Calu3 (cell line): ENCODE results near the gene ADA. TPM values are rescaled to one million over a fixed set of nuclear protein-coding genes. Genes with fewer than 3 reads are reported as not detected.

Experiments used
- BruUV-seq: library from RNA; stranded (reverse); fragments of 400-500 nt; replicated peaks from 2 replicates; lab custom pipeline; 2021; lab: Mats Ljungman, UMichigan
- CTCF ChIA-PET: fragments of 300-600 bp; sonication (Branson Sonifier 250); formaldehyde crosslinking; loops from one replicate; lab custom pipeline; 2022; ENCODE audit warnings: antibody characterized with exemption; lab: Charles Lee
- DNase-seq: peaks from one replicate; pipeline ENCODE4 v3.0.0; 2022
- H3K27ac Mint-ChIP-seq: one replicate; pipeline ENCODE4 v1.8.0; 2022; ENCODE audit warnings: mixed read lengths; ENCODE audit not compliant: unreplicated experiment
- H3K27me3 Mint-ChIP-seq: one replicate; pipeline ENCODE4 v1.8.0; 2022; ENCODE audit warnings: mixed read lengths; ENCODE audit not compliant: unreplicated experiment
- H3K36me3 Mint-ChIP-seq: one replicate; pipeline ENCODE4 v1.8.0; 2022; ENCODE audit warnings: mild to moderate bottlenecking, moderate library complexity, mixed read lengths; ENCODE audit not compliant: insufficient read depth, unreplicated experiment
- H3K4me1 Mint-ChIP-seq: one replicate; pipeline ENCODE4 v1.8.0; 2022; ENCODE audit warnings: mild to moderate bottlenecking, low read depth, mixed read lengths; ENCODE audit not compliant: unreplicated experiment
- H3K4me3 Mint-ChIP-seq: one replicate; pipeline ENCODE4 v1.8.0; 2022; ENCODE audit warnings: mild to moderate bottlenecking, low read depth, moderate library complexity, mixed read lengths; ENCODE audit not compliant: unreplicated experiment
- H3K9me3 Mint-ChIP-seq: one replicate; pipeline ENCODE4 v1.8.0; 2022; ENCODE audit warnings: low read depth, mixed read lengths; ENCODE audit not compliant: unreplicated experiment
- intact Hi-C: fragments of 100-400 bp; cut with micrococcal nuclease; formaldehyde crosslinking; loops from one replicate; pipeline ENCODE4 v1.10.0; 2022; ENCODE audit not compliant: unreplicated experiment
- total RNA-seq: library from RNA; stranded (reverse); gene quantifications from 2 replicates; pipeline ENCODE4 v1.2.3, GENCODE V29; 2022
- TF ChIP-seq, protein P1 (sequence below): fragments of 200-600 bp; IDR thresholded peaks from one replicate; pipeline ENCODE4 v1.8.0; 2022; ENCODE audit warnings: antibody characterized with exemption; ENCODE audit not compliant: unreplicated experiment

ADA gene
- total RNA-seq, 1 experiment from 2014 or later, result 7.5 TPM

DNA sequence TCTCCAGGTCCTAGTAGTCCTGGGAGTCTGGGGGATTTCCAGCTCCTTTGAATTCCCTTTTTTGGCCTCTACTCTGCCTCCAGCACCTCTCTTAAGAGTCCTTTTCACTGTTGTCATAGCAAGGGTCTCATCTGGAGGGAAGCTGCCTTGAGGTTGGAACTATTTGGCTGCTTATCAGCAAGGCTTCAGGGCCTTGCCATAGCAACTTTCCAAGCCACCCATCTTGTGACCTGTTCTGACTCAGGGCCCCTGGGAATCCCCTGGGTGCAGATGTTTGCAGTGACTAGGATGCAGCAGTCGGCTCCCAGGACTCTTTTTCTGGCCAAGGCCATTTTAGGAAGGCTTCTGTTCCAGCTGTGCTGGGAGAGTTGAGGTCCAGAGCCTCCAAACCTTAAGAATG lies 56.8 kb downstream of the ADA start:
- TF ChIP-seq, protein P1, sequence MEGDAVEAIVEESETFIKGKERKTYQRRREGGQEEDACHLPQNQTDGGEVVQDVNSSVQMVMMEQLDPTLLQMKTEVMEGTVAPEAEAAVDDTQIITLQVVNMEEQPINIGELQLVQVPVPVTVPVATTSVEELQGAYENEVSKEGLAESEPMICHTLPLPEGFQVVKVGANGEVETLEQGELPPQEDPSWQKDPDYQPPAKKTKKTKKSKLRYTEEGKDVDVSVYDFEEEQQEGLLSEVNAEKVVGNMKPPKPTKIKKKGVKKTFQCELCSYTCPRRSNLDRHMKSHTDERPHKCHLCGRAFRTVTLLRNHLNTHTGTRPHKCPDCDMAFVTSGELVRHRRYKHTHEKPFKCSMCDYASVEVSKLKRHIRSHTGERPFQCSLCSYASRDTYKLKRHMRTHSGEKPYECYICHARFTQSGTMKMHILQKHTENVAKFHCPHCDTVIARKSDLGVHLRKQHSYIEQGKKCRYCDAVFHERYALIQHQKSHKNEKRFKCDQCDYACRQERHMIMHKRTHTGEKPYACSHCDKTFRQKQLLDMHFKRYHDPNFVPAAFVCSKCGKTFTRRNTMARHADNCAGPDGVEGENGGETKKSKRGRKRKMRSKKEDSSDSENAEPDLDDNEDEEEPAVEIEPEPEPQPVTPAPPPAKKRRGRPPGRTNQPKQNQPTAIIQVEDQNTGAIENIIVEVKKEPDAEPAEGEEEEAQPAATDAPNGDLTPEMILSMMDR, result no peak
- no peaks in the 10 kb centered on the region for H3K9me3 Mint-ChIP-seq
- no peak for DNase-seq
- peaks cover 13% of the 10 kb centered on the region for H3K4me1 Mint-ChIP-seq
- no peak overlapping the region for H3K4me3 Mint-ChIP-seq
- intact Hi-C loops, result no loop called here
- no peaks in the 10 kb centered on the region for H3K27me3 Mint-ChIP-seq
- H3K27ac Mint-ChIP-seq, result no peak overlapping the region
- CTCF ChIA-PET, result interaction anchor here (0.6 to 0.7 kb wide), 2 partner anchors 9 to 187 kb away, joined by 3 read pairs; no protein-coding TSS in a partner anchor
- BruUV-seq, result no TSS peak
- no peaks in the 10 kb centered on the region for H3K36me3 Mint-ChIP-seq

GRCh38 chr20:44593751-44594150 lies 57.7 kb downstream of the ADA start:
- intact Hi-C loops, result no loop called here
- Mint-ChIP-seq H3K27me3 (no peaks in the 10 kb centered on the region), H3K9me3 (no peaks in the 10 kb centered on the region), H3K27ac (no peak overlapping the region), H3K4me3 (no peak overlapping the region), H3K36me3 (no peaks in the 10 kb centered on the region), H3K4me1 (peaks cover 13% of the 10 kb centered on the region)
- CTCF ChIA-PET, result interaction anchor here (0.6 kb wide), 2 partner anchors 16 to 279 kb away, joined by 3 to 4 read pairs; no protein-coding TSS in a partner anchor
- no peak for DNase-seq
- TF ChIP-seq, protein P1, result no peak
- BruUV-seq, result no TSS peak

- BruUV-seq, result no TSS peak
- CTCF ChIA-PET, result no interaction called here
Observed at GRCh38 chr20:44592366-44592765, 59.1 kb downstream of the ADA start.

GRCh38 chr20:44590980-44591778 lies 60.3 kb downstream of the ADA start:
- no peaks in the 10 kb centered on the region for H3K36me3 Mint-ChIP-seq
- DNase-seq, result no peak

More at GRCh38 chr20:44592366-44592765, 59.1 kb downstream of the ADA start:
- Mint-ChIP-seq H3K27me3 (peaks cover 13% of the 10 kb centered on the region), H3K4me3 (no peak overlapping the region), H3K4me1 (peaks cover 13% of the 10 kb centered on the region), H3K27ac (no peak overlapping the region), H3K36me3 (no peaks in the 10 kb centered on the region), H3K9me3 (no peaks in the 10 kb centered on the region)
- intact Hi-C loops, result no loop called here
- TF ChIP-seq, protein P1, result no peak
- DNase-seq, result no peak

More at GRCh38 chr20:44590980-44591778, 60.3 kb downstream of the ADA start:
- Mint-ChIP-seq H3K4me3 (no peak overlapping the region), H3K4me1 (peaks cover 5% of the 10 kb centered on the region), H3K27me3 (peaks cover 23% of the 10 kb centered on the region), H3K27ac (no peak overlapping the region), H3K9me3 (no peaks in the 10 kb centered on the region)
- CTCF ChIA-PET, result interaction anchor here (0.5 to 0.9 kb wide), 2 partner anchors 13 to 15 kb away, joined by 3 to 4 read pairs; no protein-coding TSS in a partner anchor
- no TSS peak for BruUV-seq
- TF ChIP-seq, protein P1, result no peak
- intact Hi-C loops, result no loop called here
